IMR-90 (cell line): ENCODE results near the gene TTC16. TPM values are rescaled to one million over a fixed set of nuclear protein-coding genes. Genes with fewer than 3 reads are reported as not detected.

Experiments used
- ATAC-seq: fragments of 200-7000 bp; cut with Tn5 transposase; 2 replicates; pipeline ENCODE4 v1.9.1; 2020; ENCODE audit warnings: low read depth, mild to moderate bottlenecking, moderate library complexity
- BruUV-seq: library from RNA; stranded (reverse); fragments of 400-500 nt; replicated peaks from 2 replicates; lab custom pipeline; 2021; lab: Mats Ljungman, UMichigan
- CTCF ChIA-PET: fragments of 300-600 bp; formaldehyde crosslinking; extraction: SDS; loops from one replicate; lab custom pipeline; 2021; ENCODE audit warnings: antibody characterized with exemption; lab: Yijun Ruan, JAX
- POLR2A ChIA-PET: fragments of 300-600 bp; sonication (Branson Sonifier 250); formaldehyde crosslinking; loops from one replicate; lab custom pipeline; 2022; ENCODE audit warnings: antibody characterized with exemption; ENCODE audit not compliant: unreplicated experiment; lab: Charles Lee
- DNase-seq: peaks from one replicate; pipeline ENCODE4 v3.0.0; 2013
- H2AFZ ChIP-seq: replicated peaks from 2 replicates; pipeline ENCODE3; 2013; ENCODE audit warnings: low read length, mild to moderate bottlenecking; ENCODE audit not compliant: poor library complexity
- H2AK5ac ChIP-seq: 2 replicates; pipeline ENCODE4 v1.6.1; 2013; ENCODE audit warnings: low read depth, low read length, inconsistent platforms
- H2AK9ac ChIP-seq: replicated peaks from 2 replicates; pipeline ENCODE3; 2013; ENCODE audit warnings: mild to moderate bottlenecking, low read depth, low read length, moderate library complexity; ENCODE audit not compliant: poor library complexity
- H2BK120ac ChIP-seq: 2 replicates; pipeline ENCODE4 v1.6.1; 2013; ENCODE audit warnings: low read depth, low read length, inconsistent platforms
- H2BK15ac ChIP-seq: 3 replicates; pipeline ENCODE4 v1.6.1; 2013; ENCODE audit warnings: low read depth, low read length, inconsistent platforms
- H2BK20ac ChIP-seq: 2 replicates; pipeline ENCODE4 v1.6.1; 2013; ENCODE audit warnings: low read depth, mild to moderate bottlenecking, inconsistent platforms, low read length, moderate library complexity
- H2BK5ac ChIP-seq: 2 replicates; pipeline ENCODE4 v1.6.1; 2013; ENCODE audit warnings: mild to moderate bottlenecking, low read depth, low read length, inconsistent platforms; ENCODE audit not compliant: poor library complexity, severe bottlenecking
- H3K14ac ChIP-seq: replicated peaks from 2 replicates; pipeline ENCODE4 v1.6.1; 2013; ENCODE audit warnings: low read depth, low read length, inconsistent platforms
- H3K18ac ChIP-seq: 2 replicates; pipeline ENCODE4 v1.6.1; 2013; ENCODE audit warnings: low read depth, low read length, control low read depth
- H3K23ac ChIP-seq: 2 replicates; pipeline ENCODE4 v1.6.1; 2013; ENCODE audit warnings: low read depth, low read length, inconsistent platforms
- H3K27ac ChIP-seq: 2 replicates; pipeline ENCODE4 v1.5.1; 2013; ENCODE audit warnings: mild to moderate bottlenecking, control low read depth, low read length; ENCODE audit not compliant: insufficient read depth
- H3K27me3 ChIP-seq: 2 replicates; pipeline ENCODE4 v1.6.1; 2013; ENCODE audit warnings: low read length; ENCODE audit not compliant: control insufficient read depth, insufficient read depth
- H3K36me3 ChIP-seq: 2 replicates; pipeline ENCODE4 v1.6.1; 2013; ENCODE audit warnings: low read length, mixed read lengths; ENCODE audit not compliant: control insufficient read depth, insufficient read depth
- H3K4ac ChIP-seq: 2 replicates; pipeline ENCODE4 v1.6.1; 2013; ENCODE audit warnings: low read depth, low read length, inconsistent platforms
- H3K4me1 ChIP-seq: 2 replicates; pipeline ENCODE4 v1.6.1; 2013; ENCODE audit warnings: low read length, mixed read lengths; ENCODE audit not compliant: control insufficient read depth, insufficient read depth
- H3K4me2 ChIP-seq: 2 replicates; pipeline ENCODE4 v1.6.1; 2013; ENCODE audit warnings: low read depth, mild to moderate bottlenecking, control low read depth, low read length, moderate library complexity
- H3K4me3 ChIP-seq: 2 replicates; pipeline ENCODE4 v1.5.1; 2013; ENCODE audit warnings: low read depth, mild to moderate bottlenecking, control low read depth, low read length, moderate library complexity; ENCODE audit not compliant: insufficient read depth
- H3K56ac ChIP-seq: 2 replicates; pipeline ENCODE4 v1.6.1; 2013; ENCODE audit warnings: low read length, inconsistent platforms; ENCODE audit not compliant: insufficient read depth; ENCODE audit errors: extremely low read depth
- H3K79me1 ChIP-seq, 2 experiments: 2 replicates each; pipeline ENCODE4 v1.6.1; 2013; ENCODE audit warnings: low read length in 2 of 2, inconsistent platforms in 1 of 2, low read depth in 1 of 2
- H3K9ac ChIP-seq: 2 replicates; pipeline ENCODE4 v1.6.1; 2013; ENCODE audit warnings: low read depth, low read length, control low read depth
- H3K9me1 ChIP-seq: 2 replicates; pipeline ENCODE4 v1.6.1; 2013; ENCODE audit warnings: low read length, inconsistent platforms; ENCODE audit not compliant: insufficient read depth
- H3K9me3 ChIP-seq: 2 replicates; pipeline ENCODE4 v1.6.1; 2013; ENCODE audit warnings: low read length; ENCODE audit not compliant: control insufficient read depth, insufficient read depth
- H4K20me1 ChIP-seq: 2 replicates; pipeline ENCODE4 v1.6.1; 2013; ENCODE audit warnings: low read length, inconsistent platforms; ENCODE audit not compliant: insufficient read depth
- H4K5ac ChIP-seq: 2 replicates; pipeline ENCODE4 v1.6.1; 2013; ENCODE audit warnings: mild to moderate bottlenecking, low read depth, low read length, control low read depth
- H4K8ac ChIP-seq, 2 experiments: 2 replicates each; pipeline ENCODE4 v1.6.1; 2013; ENCODE audit warnings: low read depth in 2 of 2, low read length in 2 of 2, control low read depth in 1 of 2, inconsistent platforms in 1 of 2
- H4K91ac ChIP-seq: 2 replicates; pipeline ENCODE4 v1.6.1; 2013; ENCODE audit warnings: low read depth, low read length, inconsistent platforms; ENCODE audit not compliant: insufficient read depth
- RFX5 ChIP-seq: IDR thresholded peaks from 2 replicates; pipeline ENCODE4 v1.8.0; 2012; ENCODE audit warnings: low read depth, mild to moderate bottlenecking, low read length, moderate library complexity
- WGBS, 2 experiments: methylation state at CpG; one replicate each; pipeline versions ENCODE4 v1.1.5 to v1.1.7; 2013; ENCODE audit warnings: missing lambda C conversion rate in 2 of 2; ENCODE audit not compliant: insufficient read length in 1 of 2; ENCODE audit errors: extremely low coverage in 2 of 2; 5-methylcytosine and 5-hydroxymethylcytosine counted together
- dilution Hi-C: fragments of 300-500 bp; cut with HindIII; formaldehyde crosslinking; loops from one replicate; pipeline ENCODE4 v1.14.3; 2018; ENCODE audit warnings: low sequenced_read_pairs; ENCODE audit not compliant: unreplicated experiment
- in situ Hi-C: fragments of 300-500 bp; cut with MboI; formaldehyde crosslinking; loops from 3 replicates; pipeline ENCODE4 v1.14.3; 2019; ENCODE audit warnings: low sequenced_read_pairs, inconsistent platforms, mixed read lengths
- intact Hi-C: fragments of 100-400 bp; cut with micrococcal nuclease; formaldehyde crosslinking; loops from 2 replicates; pipeline ENCODE4 v1.10.0; 2022
- polyA plus RNA-seq, 3 experiments: library from polyadenylated mRNA; depleted of rRNA; stranded (reverse); fragments of >200 nt; gene quantifications; 2 replicates each; pipeline ENCODE4 v1.2.3, GENCODE V29; 2012; ENCODE audit warnings: low replicate concordance in 1 of 3
- total RNA-seq: library from RNA; depleted of rRNA; stranded (reverse); fragments of >200 nt; gene quantifications from 2 replicates; pipeline ENCODE4 v1.2.3, GENCODE V29; 2012

TTC16 gene
- total and polyA plus RNA-seq, 2 of the 4 experiments (the other 2 are of a cell fraction), result 0.02 TPM; not detected in 1

GRCh38 chr9:127762111-127762676, 46.3 kb downstream of the TTC16 start:
- Histone ChIP-seq H2BK5ac (no peak overlapping the region), H3K56ac (no peak overlapping the region), H4K5ac (no peak overlapping the region), H4K91ac (no peak overlapping the region), H3K27ac (no peak overlapping the region), H3K4ac (no peak overlapping the region), H3K14ac (no peak overlapping the region), H2BK20ac (no peak overlapping the region), H3K36me3 (no peaks in the 10 kb centered on the region), H3K4me2 (no peak overlapping the region), H3K27me3 (peaks cover 35% of the 10 kb centered on the region), H3K9me3 (no peaks in the 10 kb centered on the region), H3K4me1 (no peaks in the 10 kb centered on the region), H3K23ac (no peak overlapping the region), H2AK5ac (no peak overlapping the region), H3K4me3 (no peak overlapping the region), H3K18ac (no peak overlapping the region), H2AFZ (no peak overlapping the region), H3K79me1 (no peaks in the 10 kb centered on the region), H2BK15ac (no peak overlapping the region), H2BK120ac (no peak overlapping the region), H3K9me1 (no peaks in the 10 kb centered on the region), H3K9ac (no peak overlapping the region), H2AK9ac (no peak overlapping the region), H4K8ac (no peak overlapping the region), H4K20me1 (no peaks in the 10 kb centered on the region)
- TF ChIP-seq RFX5, result no peak
- BruUV-seq, result no TSS peak
- in situ Hi-C loops, result no loop called here
- ATAC-seq (no peak), DNase-seq (no peak)
- intact Hi-C loops, result no loop called here
- WGBS, 2 experiments, result 50% methylated on average over 11 of the region's 16 CpGs; no CpG with 5 or more reads in 1 of the 2 experiments
- dilution Hi-C loops, result no loop called here
- ChIA-PET CTCF (no interaction called here), POLR2A (no interaction called here)
